CD14-positive monocyte (primary cell): ENCODE measurements around the gene LRRK2. TPM values are rescaled to one million over a fixed set of nuclear protein-coding genes. Genes with fewer than 3 reads are reported as not detected.

Source experiments
- DNase-seq, 3 donors: peaks; one replicate each; pipeline ENCODE4 v3.0.0-alpha.2; 2011 to 2022
- H2AFZ ChIP-seq: 2 replicates; pipeline ENCODE4 v1.6.0; 2012; ENCODE audit warnings: mild to moderate bottlenecking, low read depth, low read length, inconsistent platforms; ENCODE audit not compliant: insufficient read depth, poor library complexity, severe bottlenecking
- H3K27ac ChIP-seq, 2 donors: 1 replicate in 1 of 2; 2 replicates in 1 of 2; pipeline ENCODE4 v1.5.1; 2012 to 2013; ENCODE audit warnings: low read length in 2 of 2, control low read depth in 1 of 2, inconsistent platforms in 1 of 2, low read depth in 1 of 2, mild to moderate bottlenecking in 1 of 2
- H3K27me3 ChIP-seq, 2 donors: one replicate each; pipeline versions ENCODE4 v1.6.0 to v1.6.1; 2011 to 2013; ENCODE audit warnings: low read length in 2 of 2; ENCODE audit not compliant: control insufficient read depth in 2 of 2, insufficient read depth in 2 of 2
- H3K36me3 ChIP-seq, 2 donors: replicated peaks in 1 of 2; 1 replicate in 1 of 2; 2 replicates in 1 of 2; pipeline versions ENCODE4 v1.5.1 to v1.6.1; 2012 to 2013; ENCODE audit warnings: low read length in 2 of 2, control low read depth in 1 of 2, inconsistent platforms in 1 of 2, mild to moderate bottlenecking in 1 of 2; ENCODE audit not compliant: insufficient read depth in 2 of 2, control insufficient read depth in 1 of 2
- H3K4me1 ChIP-seq, 2 donors: 1 replicate in 1 of 2; 2 replicates in 1 of 2; pipeline versions ENCODE4 v1.5.1 to v1.6.1; 2012 to 2013; ENCODE audit warnings: low read length in 2 of 2, control low read depth in 1 of 2, inconsistent platforms in 1 of 2, mild to moderate bottlenecking in 1 of 2, moderate library complexity in 1 of 2; ENCODE audit not compliant: insufficient read depth in 2 of 2, control insufficient read depth in 1 of 2
- H3K4me2 ChIP-seq: replicated peaks from 2 replicates; pipeline ENCODE3; 2012; ENCODE audit warnings: low read length, moderate library complexity, mild to moderate bottlenecking; ENCODE audit not compliant: poor library complexity, severe bottlenecking; ENCODE audit errors: extremely low read depth
- H3K4me3 ChIP-seq, 3 experiments: fragments of 200-600 bp in 1 of 3; sonication (generic) in 1 of 3; replicated peaks in 1 of 3; 1 replicate in 2 of 3; 2 replicates in 1 of 3; pipeline ENCODE4 v1.5.1; 2011 to 2013; ENCODE audit warnings: low read length in 3 of 3, mild to moderate bottlenecking in 3 of 3, control low read depth in 2 of 3, low read depth in 2 of 3, inconsistent platforms in 1 of 3, moderate library complexity in 1 of 3
- H3K79me2 ChIP-seq: 2 replicates; pipeline ENCODE4 v1.6.0; 2012; ENCODE audit warnings: mild to moderate bottlenecking, control low read depth, inconsistent platforms, low read length, moderate library complexity; ENCODE audit not compliant: insufficient read depth
- H3K9ac ChIP-seq: 2 replicates; pipeline ENCODE4 v1.6.0; 2017; ENCODE audit warnings: low read length, mild to moderate bottlenecking; ENCODE audit not compliant: insufficient read depth, poor library complexity, severe bottlenecking
- H3K9me3 ChIP-seq, 2 donors: replicated peaks in 1 of 2; 1 replicate in 1 of 2; 2 replicates in 1 of 2; pipeline versions ENCODE4 v1.5.1 to v1.6.1; 2012 to 2013; ENCODE audit warnings: low read length in 2 of 2, control low read depth in 1 of 2; ENCODE audit not compliant: control insufficient read depth in 1 of 2, insufficient read depth in 1 of 2
- H4K20me1 ChIP-seq: 2 replicates; pipeline ENCODE4 v1.6.0; 2012; ENCODE audit warnings: mild to moderate bottlenecking, low read length, control low read depth, moderate library complexity; ENCODE audit not compliant: insufficient read depth
- H3K27ac Mint-ChIP-seq, 7 donors: one replicate each; pipeline ENCODE4 v1.8.0; 2020; ENCODE audit warnings: mild to moderate bottlenecking in 7 of 7, mixed read lengths in 7 of 7, moderate library complexity in 6 of 7, inconsistent platforms in 2 of 7
- H3K27me3 Mint-ChIP-seq, 3 donors: one replicate each; pipeline ENCODE4 v1.8.0; 2021 to 2022; ENCODE audit warnings: low read depth in 3 of 3, mild to moderate bottlenecking in 3 of 3, mixed read lengths in 3 of 3, moderate library complexity in 3 of 3, inconsistent platforms in 1 of 3
- H3K36me3 Mint-ChIP-seq, 2 donors: one replicate each; pipeline ENCODE4 v1.8.0; 2020; ENCODE audit warnings: mixed read lengths in 2 of 2, inconsistent platforms in 1 of 2, mild to moderate bottlenecking in 1 of 2
- H3K4me1 Mint-ChIP-seq: one replicate; pipeline ENCODE4 v1.8.0; 2020; ENCODE audit warnings: mild to moderate bottlenecking, mixed read lengths
- H3K4me3 Mint-ChIP-seq, 2 donors: one replicate each; pipeline ENCODE4 v1.8.0; 2020; ENCODE audit warnings: mild to moderate bottlenecking in 2 of 2, mixed read lengths in 2 of 2, moderate library complexity in 1 of 2
- H3K9me3 Mint-ChIP-seq, 7 donors: one replicate each; pipeline ENCODE4 v1.8.0; 2020 to 2022; ENCODE audit warnings: mixed read lengths in 7 of 7, mild to moderate bottlenecking in 6 of 7, moderate library complexity in 6 of 7, inconsistent platforms in 2 of 7
- WGBS: methylation state at CpG from one replicate; pipeline ENCODE4 v1.1.5; 2013; ENCODE audit warnings: missing lambda C conversion rate; ENCODE audit not compliant: insufficient coverage; 5-methylcytosine and 5-hydroxymethylcytosine counted together
- intact Hi-C, 2 donors: fragments of 100-400 bp; cut with micrococcal nuclease; formaldehyde crosslinking; loops; one replicate each; pipeline versions ENCODE4 v1.15.0 to v1.15.1; 2023
- polyA plus RNA-seq, 3 donors: library from polyadenylated mRNA; depleted of rRNA in 1 of 3; unstranded in 2 of 3; stranded (reverse) in 1 of 3; fragments of 300-500 nt in 2 of 3; fragments of >200 nt in 1 of 3; fragmentation: Illumina TruSeq in 2 of 3; gene quantifications; 1 replicate in 2 of 3; 2 replicates in 1 of 3; pipeline ENCODE4 v1.2.3, GENCODE V29; 2012 to 2021
- TF ChIP-seq, protein P1 (sequence below): fragments of 200-600 bp; IDR thresholded peaks from one replicate; pipeline ENCODE4 v1.8.0; 2022; ENCODE audit warnings: antibody characterized with exemption, mild to moderate bottlenecking

Gene LRRK2
- polyA plus RNA-seq, 3 donors = 47.7 to 67.2 (median 47.9) TPM

- WGBS = no CpG with 5 or more reads among the region's 4 CpGs
- Histone ChIP-seq H2AFZ (no peak overlapping the region), H3K27me3 (no peaks in the 10 kb centered on the region), H3K9me3 (peaks cover 11 to 19% of the 10 kb centered on the region in 2 donors), H3K27ac (no peak overlapping the region), H3K79me2 (no peaks in the 10 kb centered on the region), H3K4me3 (no peak overlapping the region), H3K4me1 (peaks cover 7 to 9% of the 10 kb centered on the region in 2 donors), H3K9ac (no peak overlapping the region), H3K4me2 (no peak overlapping the region), H4K20me1 (no peaks in the 10 kb centered on the region), H3K36me3 (no peaks in the 10 kb centered on the region)
- TF ChIP-seq, protein P1, sequence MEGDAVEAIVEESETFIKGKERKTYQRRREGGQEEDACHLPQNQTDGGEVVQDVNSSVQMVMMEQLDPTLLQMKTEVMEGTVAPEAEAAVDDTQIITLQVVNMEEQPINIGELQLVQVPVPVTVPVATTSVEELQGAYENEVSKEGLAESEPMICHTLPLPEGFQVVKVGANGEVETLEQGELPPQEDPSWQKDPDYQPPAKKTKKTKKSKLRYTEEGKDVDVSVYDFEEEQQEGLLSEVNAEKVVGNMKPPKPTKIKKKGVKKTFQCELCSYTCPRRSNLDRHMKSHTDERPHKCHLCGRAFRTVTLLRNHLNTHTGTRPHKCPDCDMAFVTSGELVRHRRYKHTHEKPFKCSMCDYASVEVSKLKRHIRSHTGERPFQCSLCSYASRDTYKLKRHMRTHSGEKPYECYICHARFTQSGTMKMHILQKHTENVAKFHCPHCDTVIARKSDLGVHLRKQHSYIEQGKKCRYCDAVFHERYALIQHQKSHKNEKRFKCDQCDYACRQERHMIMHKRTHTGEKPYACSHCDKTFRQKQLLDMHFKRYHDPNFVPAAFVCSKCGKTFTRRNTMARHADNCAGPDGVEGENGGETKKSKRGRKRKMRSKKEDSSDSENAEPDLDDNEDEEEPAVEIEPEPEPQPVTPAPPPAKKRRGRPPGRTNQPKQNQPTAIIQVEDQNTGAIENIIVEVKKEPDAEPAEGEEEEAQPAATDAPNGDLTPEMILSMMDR = no peak
- DNase-seq = no peak
- peaks cover 0 to 4% of the 10 kb centered on the region in 2 donors for H3K36me3 Mint-ChIP-seq
- H3K4me1 Mint-ChIP-seq = peaks cover 10% of the 10 kb centered on the region
- H3K9me3 Mint-ChIP-seq = peaks cover 7 to 12% (median 10%) of the 10 kb centered on the region in 7 donors
- intact Hi-C loops = no loop called here
- H3K27ac Mint-ChIP-seq = no peak overlapping the region
- no peak overlapping the region for H3K4me3 Mint-ChIP-seq
- H3K27me3 Mint-ChIP-seq = no peaks in the 10 kb centered on the region
Measured at GRCh38 chr12:40184493-40185302, 40.1 kb upstream of the LRRK2 start.

DNA sequence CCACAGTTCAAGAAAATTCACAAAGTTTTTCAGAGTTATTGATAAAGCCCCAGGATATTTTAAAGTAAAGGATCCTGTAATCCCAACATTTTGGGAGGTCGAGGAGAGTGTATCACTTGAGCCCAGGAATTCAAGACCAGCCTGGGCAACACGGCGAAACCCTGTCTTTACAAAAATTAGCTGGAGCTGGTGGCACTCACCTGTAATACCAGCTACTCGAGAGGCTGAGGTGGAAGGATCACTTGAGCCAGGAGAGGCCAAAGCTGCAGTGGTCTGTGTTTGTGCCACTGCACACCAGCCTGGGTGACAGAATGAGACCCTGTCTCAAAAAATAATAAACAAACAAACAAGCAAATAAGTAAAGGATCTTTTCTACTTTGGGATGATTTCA, 39.5 kb upstream of the LRRK2 start:
- intact Hi-C loops = no loop called here
- H3K27ac Mint-ChIP-seq = no peak overlapping the region

More for the DNA sequence above, 39.5 kb upstream of the LRRK2 start:
- Histone ChIP-seq H3K9ac (no peak overlapping the region), H4K20me1 (no peaks in the 10 kb centered on the region), H3K36me3 (no peaks in the 10 kb centered on the region), H3K4me3 (no peak overlapping the region), H3K4me1 (peaks cover 7 to 9% of the 10 kb centered on the region in 2 donors), H2AFZ (no peak overlapping the region), H3K9me3 (peaks cover 7 to 15% of the 10 kb centered on the region in 2 donors), H3K27me3 (no peaks in the 10 kb centered on the region), H3K79me2 (no peaks in the 10 kb centered on the region), H3K4me2 (no peak overlapping the region), H3K27ac (no peak overlapping the region)
- Mint-ChIP-seq H3K9me3 (peaks cover 3 to 12% (median 9%) of the 10 kb centered on the region in 7 donors), H3K4me3 (no peak overlapping the region), H3K4me1 (peaks cover 7% of the 10 kb centered on the region), H3K27me3 (peaks cover 0 to 1% (median 0%) of the 10 kb centered on the region in 3 donors), H3K36me3 (peaks cover 0 to 4% of the 10 kb centered on the region in 2 donors)
- DNase-seq = no peak
- TF ChIP-seq, protein P1 = no peak
- 100% methylated on average over 4 of the region's 4 CpGs for WGBS
